Neural progenitor cell (in vitro differentiated cells): Measurements from ENCODE around the gene FBRS. TPM values are rescaled to one million over a fixed set of nuclear protein-coding genes. Genes with fewer than 3 reads are reported as not detected.

Experiments
- DNase-seq: peaks from one replicate; pipeline ENCODE4 v3.0.0-alpha.2; 2016; ENCODE audit warnings: low spot score
- H2AFZ ChIP-seq: fragments of 200-600 bp; sonication (generic); replicated peaks from 2 replicates; pipeline ENCODE4 v1.6.1; 2016; ENCODE audit warnings: antibody characterized with exemption
- H3F3A ChIP-seq: fragments of 200-600 bp; sonication (generic); 2 replicates; pipeline ENCODE4 v1.6.1; 2016; ENCODE audit warnings: antibody characterized with exemption, low read depth
- H3K27ac ChIP-seq: fragments of 200-600 bp; sonication (generic); 2 replicates; pipeline ENCODE4 v1.5.1; 2016; ENCODE audit warnings: mild to moderate bottlenecking
- H3K27me3 ChIP-seq: fragments of 200-600 bp; sonication (generic); 2 replicates; pipeline ENCODE4 v1.6.1; 2016; ENCODE audit warnings: mild to moderate bottlenecking, moderate library complexity
- H3K36me3 ChIP-seq: fragments of 200-600 bp; sonication (generic); 2 replicates; pipeline ENCODE4 v1.5.1; 2016
- H3K4me1 ChIP-seq: fragments of 200-600 bp; sonication (generic); 2 replicates; pipeline ENCODE4 v1.6.1; 2016; ENCODE audit warnings: mixed run types
- H3K4me2 ChIP-seq: fragments of 200-600 bp; sonication (generic); 2 replicates; pipeline ENCODE4 v1.6.1; 2016
- H3K4me3 ChIP-seq: fragments of 200-600 bp; sonication (generic); 2 replicates; pipeline ENCODE4 v1.5.1; 2016
- H3K79me2 ChIP-seq: fragments of 200-600 bp; sonication (generic); 2 replicates; pipeline ENCODE4 v1.6.1; 2016; ENCODE audit warnings: low read depth
- H3K9ac ChIP-seq: fragments of 200-600 bp; sonication (generic); 2 replicates; pipeline ENCODE4 v1.6.1; 2016
- H3K9me3 ChIP-seq: fragments of 200-600 bp; sonication (generic); 2 replicates; pipeline ENCODE4 v1.5.1; 2016; ENCODE audit warnings: low read depth
- H4K20me1 ChIP-seq: fragments of 200-600 bp; sonication (generic); 2 replicates; pipeline ENCODE4 v1.6.1; 2016; ENCODE audit warnings: low read depth
- H3K27ac Mint-ChIP-seq: 3 replicates; pipeline ENCODE4 v1.8.0; 2021; ENCODE audit warnings: mixed read lengths
- H3K27me3 Mint-ChIP-seq: 2 replicates; pipeline ENCODE4 v1.8.0; 2022; ENCODE audit warnings: low read depth, mild to moderate bottlenecking, inconsistent platforms, moderate library complexity, mixed read lengths; ENCODE audit not compliant: insufficient read depth
- H3K36me3 Mint-ChIP-seq: 3 replicates; pipeline ENCODE4 v1.8.0; 2021; ENCODE audit warnings: mixed read lengths
- H3K4me1 Mint-ChIP-seq: 3 replicates; pipeline ENCODE4 v1.8.0; 2021; ENCODE audit warnings: mixed read lengths
- H3K4me3 Mint-ChIP-seq: 3 replicates; pipeline ENCODE4 v1.8.0; 2021; ENCODE audit warnings: mild to moderate bottlenecking, moderate library complexity, mixed read lengths
- H3K9me3 Mint-ChIP-seq: 3 replicates; pipeline ENCODE4 v1.8.0; 2020; ENCODE audit warnings: mixed read lengths
- CTCF ChIP-seq: fragments of 200-600 bp; sonication (generic); IDR thresholded peaks from 2 replicates; pipeline ENCODE4 v1.5.1; 2017; ENCODE audit warnings: antibody characterized with exemption, mild to moderate bottlenecking
- EZH2 ChIP-seq: fragments of 200-600 bp; sonication (generic); IDR thresholded peaks from 2 replicates; pipeline ENCODE4 v1.6.1; 2017; ENCODE audit warnings: antibody characterized with exemption, mild to moderate bottlenecking, moderate library complexity
- EZH2phosphoT487 ChIP-seq: fragments of 200-600 bp; sonication (generic); IDR thresholded peaks from 2 replicates; pipeline ENCODE4 v1.6.1; 2017; ENCODE audit warnings: antibody characterized with exemption
- total RNA-seq: library from RNA; depleted of rRNA; stranded (reverse); fragments of >200 nt; gene quantifications from 2 replicates; pipeline ENCODE4 v1.2.3, GENCODE V29; 2015; ENCODE audit warnings: low replicate concordance

The FBRS gene
- total RNA-seq, 1 donor from 2014 or later: 3.6 TPM

- Mint-ChIP-seq H3K27me3 (peaks cover 9% of the 10 kb centered on the region), H3K27ac (peak overlapping the region; percentile 96), H3K4me1 (peaks cover 23% of the 10 kb centered on the region), H3K4me3 (peak overlapping the region; percentile 97), H3K9me3 (no peaks in the 10 kb centered on the region), H3K36me3 (peaks cover 10% of the 10 kb centered on the region)
- Histone ChIP-seq H3K27me3 (peaks cover 15% of the 10 kb centered on the region), H3F3A (peaks cover 23% of the 10 kb centered on the region), H3K4me2 (peak overlapping the region; percentile 80), H3K4me1 (peaks cover 4% of the 10 kb centered on the region), H4K20me1 (no peaks in the 10 kb centered on the region), H3K36me3 (no peaks in the 10 kb centered on the region), H3K27ac (peak overlapping the region; percentile 71), H3K9me3 (no peaks in the 10 kb centered on the region), H3K4me3 (peak overlapping the region; percentile 72), H3K9ac (peak overlapping the region; percentile 51), H3K79me2 (peaks cover 10% of the 10 kb centered on the region), H2AFZ (peak overlapping the region; percentile 71)
- TF ChIP-seq CTCF (peak; percentile 68), EZH2 (no peak), EZH2phosphoT487 (no peak)
- peak; percentile 84 for DNase-seq
Measured at GRCh38 chr16:30651124-30652004, 6.9 kb upstream of the FBRS start.

DNA sequence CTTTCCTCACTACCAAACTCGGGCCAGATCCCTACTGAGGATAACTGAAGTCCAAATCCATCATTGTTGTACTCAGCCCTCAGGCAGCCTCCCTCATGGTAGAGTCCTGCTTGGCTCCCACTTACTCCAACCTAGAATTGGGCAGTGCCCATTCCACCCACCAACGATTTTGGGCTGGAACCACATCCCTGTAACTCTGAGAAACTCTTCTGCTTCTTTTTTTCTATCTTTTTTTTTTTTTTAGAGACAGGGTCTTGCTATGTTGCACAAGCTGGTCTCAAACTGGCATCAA lies 6.3 kb upstream of the FBRS start:
- Histone ChIP-seq H3K4me2 (peak overlapping the region; percentile 80), H3K27ac (no peak overlapping the region), H3K9ac (peak overlapping the region; percentile 51), H3F3A (peaks cover 28% of the 10 kb centered on the region), H3K36me3 (no peaks in the 10 kb centered on the region), H3K4me3 (peak overlapping the region; percentile 72), H2AFZ (no peak overlapping the region), H3K27me3 (peaks cover 9% of the 10 kb centered on the region), H4K20me1 (no peaks in the 10 kb centered on the region), H3K4me1 (peaks cover 4% of the 10 kb centered on the region), H3K9me3 (no peaks in the 10 kb centered on the region), H3K79me2 (peaks cover 10% of the 10 kb centered on the region)
- peak overlapping the region; percentile 90 for H3K4me3 Mint-ChIP-seq
- no peaks in the 10 kb centered on the region for H3K9me3 Mint-ChIP-seq
- peaks cover 9% of the 10 kb centered on the region for H3K27me3 Mint-ChIP-seq
- peak overlapping the region; percentile 31 for H3K27ac Mint-ChIP-seq
- H3K4me1 Mint-ChIP-seq: peaks cover 29% of the 10 kb centered on the region
- DNase-seq: no peak
- TF ChIP-seq EZH2phosphoT487 (no peak), CTCF (no peak)
- H3K36me3 Mint-ChIP-seq: peaks cover 11% of the 10 kb centered on the region

GRCh38 chr16:30652718-30653117 lies 5.5 kb upstream of the FBRS start:
- H3K9me3 ChIP-seq: no peaks in the 10 kb centered on the region
- peaks cover 8% of the 10 kb centered on the region for H3K4me1 ChIP-seq
- H4K20me1 ChIP-seq: no peaks in the 10 kb centered on the region
- Mint-ChIP-seq H3K4me1 (peaks cover 35% of the 10 kb centered on the region), H3K27ac (no peak overlapping the region), H3K36me3 (peaks cover 11% of the 10 kb centered on the region), H3K4me3 (peak overlapping the region; percentile 90), H3K9me3 (no peaks in the 10 kb centered on the region), H3K27me3 (peaks cover 7% of the 10 kb centered on the region)
- H3K4me2 ChIP-seq: peak overlapping the region; percentile 80
- H3K36me3 ChIP-seq: no peaks in the 10 kb centered on the region
- H3K4me3 ChIP-seq: no peak overlapping the region
- H3K9ac ChIP-seq: no peak overlapping the region
- no peak for DNase-seq
- no peak overlapping the region for H3K27ac ChIP-seq
- TF ChIP-seq CTCF (no peak), EZH2phosphoT487 (no peak), EZH2 (no peak)
- peaks cover 10% of the 10 kb centered on the region for H3K79me2 ChIP-seq
- peaks cover 36% of the 10 kb centered on the region for H3F3A ChIP-seq
- no peak overlapping the region for H2AFZ ChIP-seq
- H3K27me3 ChIP-seq: peaks cover 3% of the 10 kb centered on the region
